Panc1 (cell line): Measurements from ENCODE around the gene SPSB1. TPM values are rescaled to one million over a fixed set of nuclear protein-coding genes. Genes with fewer than 3 reads are reported as not detected.

Source experiments
- ATAC-seq: fragments of 200-7000 bp; cut with Tn5 transposase; 2 replicates; pipeline ENCODE4 v1.9.1; 2020; ENCODE audit warnings: mild to moderate bottlenecking, moderate library complexity
- BruUV-seq: library from RNA; stranded (reverse); fragments of 400-500 nt; replicated peaks from 2 replicates; lab custom pipeline; 2021; lab: Mats Ljungman, UMichigan
- CTCF ChIA-PET: fragments of 300-600 bp; sonication (Branson Sonifier 250); formaldehyde crosslinking; loops from one replicate; lab custom pipeline; 2022; ENCODE audit warnings: antibody characterized with exemption; lab: Charles Lee
- POLR2A ChIA-PET: fragments of 300-600 bp; sonication (Branson Sonifier 250); formaldehyde crosslinking; loops from one replicate; lab custom pipeline; 2022; ENCODE audit warnings: antibody characterized with exemption; lab: Charles Lee
- DNase-seq: peaks from one replicate; pipeline ENCODE4 v3.0.0-alpha.2; 2010; ENCODE audit warnings: low read depth, low spot score
- H3K27ac ChIP-seq: 2 replicates; pipeline ENCODE4 v1.5.1; 2011; ENCODE audit warnings: mild to moderate bottlenecking, low read length, inconsistent platforms
- H3K27me3 ChIP-seq: fragments of 200-500 bp; sonication (Bioruptor generic); 2 replicates; pipeline ENCODE4 v1.6.0; 2014; ENCODE audit warnings: low read length, inconsistent platforms; ENCODE audit not compliant: control insufficient read depth, insufficient read depth
- H3K36me3 ChIP-seq: fragments of 200-500 bp; sonication (Bioruptor generic); 2 replicates; pipeline ENCODE4 v1.5.1; 2014; ENCODE audit warnings: inconsistent platforms, mild to moderate bottlenecking, low read length, moderate library complexity; ENCODE audit not compliant: control insufficient read depth, insufficient read depth
- H3K4me1 ChIP-seq: 2 replicates; pipeline ENCODE4 v1.5.1; 2011; ENCODE audit warnings: inconsistent platforms, mild to moderate bottlenecking, low read length, moderate library complexity; ENCODE audit not compliant: control insufficient read depth, insufficient read depth
- H3K4me3 ChIP-seq, 2 experiments: 2 replicates each; pipeline ENCODE4 v1.5.1; 2011 to 2012; ENCODE audit warnings: low read depth in 2 of 2, low read length in 2 of 2, mild to moderate bottlenecking in 2 of 2, inconsistent platforms in 1 of 2, moderate library complexity in 1 of 2
- H3K9me3 ChIP-seq: fragments of 200-500 bp; sonication (Bioruptor generic); 2 replicates; pipeline ENCODE4 v1.5.1; 2014; ENCODE audit warnings: low read depth, mild to moderate bottlenecking, inconsistent platforms, low read length, moderate library complexity; ENCODE audit not compliant: control insufficient read depth, insufficient read depth
- POLR2AphosphoS5 ChIP-seq: IDR thresholded peaks from 2 replicates; pipeline ENCODE4 v1.6.1; 2012; ENCODE audit warnings: mild to moderate bottlenecking, low read depth, low read length, moderate library complexity
- SIN3A ChIP-seq: IDR thresholded peaks from 2 replicates; pipeline ENCODE4 v1.6.1; 2012; ENCODE audit warnings: low read depth, mild to moderate bottlenecking, low read length, moderate library complexity, borderline replicate concordance; ENCODE audit not compliant: insufficient read depth
- TCF7L2 ChIP-seq: IDR thresholded peaks from 2 replicates; pipeline ENCODE4 v1.6.1; 2011; ENCODE audit warnings: mild to moderate bottlenecking, low read depth, low read length, inconsistent platforms
- in situ Hi-C: cut with HindIII; loops from 2 replicates; pipeline ENCODE4 v1.10.0; 2016; ENCODE audit warnings: low sequenced_read_pairs, low pct_unique_long_range_greater_than_20kb
- intact Hi-C: fragments of 100-400 bp; cut with micrococcal nuclease; formaldehyde crosslinking; loops from one replicate; pipeline ENCODE4 v1.10.0; 2022; ENCODE audit not compliant: unreplicated experiment
- total RNA-seq: library from RNA; stranded (reverse); gene quantifications from one replicate; pipeline ENCODE4 v1.2.1, GENCODE V29; 2021; ENCODE audit not compliant: unreplicated experiment
- TF ChIP-seq, protein P1 (sequence below): fragments of 450-650 bp; IDR thresholded peaks from 2 replicates; pipeline ENCODE4 v1.5.1; 2017; ENCODE audit warnings: mild to moderate bottlenecking
- TF ChIP-seq, protein P2 (sequence below), 2 experiments: IDR thresholded peaks; 2 replicates each; pipeline ENCODE4 v1.6.1; 2011 to 2012; ENCODE audit warnings: low read depth in 2 of 2, control low read depth in 1 of 2, low read length in 1 of 2, mild to moderate bottlenecking in 1 of 2, moderate library complexity in 1 of 2; ENCODE audit not compliant: insufficient read depth in 1 of 2

SPSB1 gene
- total RNA-seq, 1 experiment from 2014 or later = 73.7 TPM

DNA sequence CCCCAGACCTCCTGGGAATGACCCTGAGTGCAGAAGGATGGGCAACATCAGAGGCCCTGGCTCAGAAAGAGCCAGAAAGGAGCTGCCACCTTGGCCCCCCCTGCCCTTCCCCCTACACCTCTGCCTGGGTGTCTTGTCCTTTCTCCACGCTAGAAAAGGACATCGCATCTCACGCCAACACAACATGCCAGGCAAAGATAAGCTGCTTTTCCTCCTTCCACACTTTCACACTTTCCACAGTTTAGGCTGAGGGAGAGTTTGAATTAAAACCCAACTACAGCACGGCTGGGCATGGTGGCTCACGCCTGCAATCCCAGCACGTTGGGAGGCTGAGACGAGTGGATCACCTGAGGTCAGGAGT lies 109.5 kb downstream of the SPSB1 start:
- TF ChIP-seq POLR2AphosphoS5 (no peak), SIN3A (0 out of 2 replicates have a peak, but pooled peaks have one; percentile 4)
- TF ChIP-seq, protein P1, sequence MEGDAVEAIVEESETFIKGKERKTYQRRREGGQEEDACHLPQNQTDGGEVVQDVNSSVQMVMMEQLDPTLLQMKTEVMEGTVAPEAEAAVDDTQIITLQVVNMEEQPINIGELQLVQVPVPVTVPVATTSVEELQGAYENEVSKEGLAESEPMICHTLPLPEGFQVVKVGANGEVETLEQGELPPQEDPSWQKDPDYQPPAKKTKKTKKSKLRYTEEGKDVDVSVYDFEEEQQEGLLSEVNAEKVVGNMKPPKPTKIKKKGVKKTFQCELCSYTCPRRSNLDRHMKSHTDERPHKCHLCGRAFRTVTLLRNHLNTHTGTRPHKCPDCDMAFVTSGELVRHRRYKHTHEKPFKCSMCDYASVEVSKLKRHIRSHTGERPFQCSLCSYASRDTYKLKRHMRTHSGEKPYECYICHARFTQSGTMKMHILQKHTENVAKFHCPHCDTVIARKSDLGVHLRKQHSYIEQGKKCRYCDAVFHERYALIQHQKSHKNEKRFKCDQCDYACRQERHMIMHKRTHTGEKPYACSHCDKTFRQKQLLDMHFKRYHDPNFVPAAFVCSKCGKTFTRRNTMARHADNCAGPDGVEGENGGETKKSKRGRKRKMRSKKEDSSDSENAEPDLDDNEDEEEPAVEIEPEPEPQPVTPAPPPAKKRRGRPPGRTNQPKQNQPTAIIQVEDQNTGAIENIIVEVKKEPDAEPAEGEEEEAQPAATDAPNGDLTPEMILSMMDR = no peak
- Histone ChIP-seq H3K36me3 (no peaks in the 10 kb centered on the region), H3K9me3 (no peaks in the 10 kb centered on the region), H3K4me3 (no peak overlapping the region), H3K27ac (peak overlapping the region; percentile 96), H3K27me3 (no peaks in the 10 kb centered on the region), H3K4me1 (peaks cover 48% of the 10 kb centered on the region)
- in situ Hi-C loops = no loop called here
- ChIA-PET POLR2A (interaction anchor here (0.7 kb wide), 2 partner anchors 17 to 331 kb away, joined by 11 to 12 read pairs; no protein-coding TSS in a partner anchor), CTCF (interaction anchor here (0.7 to 1.1 kb wide), 4 partner anchors 8 to 292 kb away, joined by 3 to 6 read pairs (median 4); no protein-coding TSS in a partner anchor)
- BruUV-seq = no TSS peak
- ATAC-seq = peak; percentile 1; the same call in 1 of the 2 replicates
- DNase-seq = no peak
- intact Hi-C loops = no loop called here

DNA sequence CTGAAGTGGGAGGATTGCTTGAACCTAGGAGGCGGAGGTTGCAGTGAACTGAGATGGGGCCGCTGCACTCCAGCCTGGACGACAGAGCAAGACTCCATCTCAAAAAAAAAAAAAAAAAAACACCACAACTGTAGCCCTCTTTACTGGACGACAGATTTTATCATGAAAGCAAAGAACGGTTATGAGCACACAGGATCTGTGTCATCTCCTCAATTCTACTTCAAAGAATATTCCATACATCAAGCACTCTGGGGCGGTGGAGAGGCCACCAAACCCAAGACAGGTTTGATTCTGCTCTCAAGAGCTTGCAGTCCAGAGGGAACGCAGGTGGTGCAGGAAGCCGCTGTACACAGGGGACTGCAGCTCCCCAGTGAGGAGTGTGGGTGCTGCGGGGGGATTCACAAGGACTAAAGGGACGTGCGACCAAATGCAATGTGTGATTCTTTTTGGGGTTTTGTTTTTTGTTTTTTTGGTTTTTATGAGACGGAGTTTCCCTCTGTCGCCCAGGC lies 110.1 kb downstream of the SPSB1 start:
- POLR2A ChIA-PET = interaction anchor here (0.7 kb wide), 2 partner anchors 17 to 331 kb away, joined by 11 to 12 read pairs; no protein-coding TSS in a partner anchor
- BruUV-seq = no TSS peak
- DNase-seq = no peak
- Histone ChIP-seq H3K27me3 (no peaks in the 10 kb centered on the region), H3K4me1 (peaks cover 48% of the 10 kb centered on the region), H3K36me3 (no peaks in the 10 kb centered on the region), H3K27ac (peak overlapping the region; percentile 96), H3K4me3 (no peak overlapping the region), H3K9me3 (no peaks in the 10 kb centered on the region)
- no peak for TF ChIP-seq POLR2AphosphoS5
- no peak for TF ChIP-seq TCF7L2
- TF ChIP-seq, protein P1 = no peak
- TF ChIP-seq, protein P2, sequence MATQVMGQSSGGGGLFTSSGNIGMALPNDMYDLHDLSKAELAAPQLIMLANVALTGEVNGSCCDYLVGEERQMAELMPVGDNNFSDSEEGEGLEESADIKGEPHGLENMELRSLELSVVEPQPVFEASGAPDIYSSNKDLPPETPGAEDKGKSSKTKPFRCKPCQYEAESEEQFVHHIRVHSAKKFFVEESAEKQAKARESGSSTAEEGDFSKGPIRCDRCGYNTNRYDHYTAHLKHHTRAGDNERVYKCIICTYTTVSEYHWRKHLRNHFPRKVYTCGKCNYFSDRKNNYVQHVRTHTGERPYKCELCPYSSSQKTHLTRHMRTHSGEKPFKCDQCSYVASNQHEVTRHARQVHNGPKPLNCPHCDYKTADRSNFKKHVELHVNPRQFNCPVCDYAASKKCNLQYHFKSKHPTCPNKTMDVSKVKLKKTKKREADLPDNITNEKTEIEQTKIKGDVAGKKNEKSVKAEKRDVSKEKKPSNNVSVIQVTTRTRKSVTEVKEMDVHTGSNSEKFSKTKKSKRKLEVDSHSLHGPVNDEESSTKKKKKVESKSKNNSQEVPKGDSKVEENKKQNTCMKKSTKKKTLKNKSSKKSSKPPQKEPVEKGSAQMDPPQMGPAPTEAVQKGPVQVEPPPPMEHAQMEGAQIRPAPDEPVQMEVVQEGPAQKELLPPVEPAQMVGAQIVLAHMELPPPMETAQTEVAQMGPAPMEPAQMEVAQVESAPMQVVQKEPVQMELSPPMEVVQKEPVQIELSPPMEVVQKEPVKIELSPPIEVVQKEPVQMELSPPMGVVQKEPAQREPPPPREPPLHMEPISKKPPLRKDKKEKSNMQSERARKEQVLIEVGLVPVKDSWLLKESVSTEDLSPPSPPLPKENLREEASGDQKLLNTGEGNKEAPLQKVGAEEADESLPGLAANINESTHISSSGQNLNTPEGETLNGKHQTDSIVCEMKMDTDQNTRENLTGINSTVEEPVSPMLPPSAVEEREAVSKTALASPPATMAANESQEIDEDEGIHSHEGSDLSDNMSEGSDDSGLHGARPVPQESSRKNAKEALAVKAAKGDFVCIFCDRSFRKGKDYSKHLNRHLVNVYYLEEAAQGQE (IDR thresholded peaks at IDR 0.05; ENCODE audit: insufficient read depth in 1 of 2, low read depth in 2 of 2, low read length in 1 of 2) = no peak
- no peak for TF ChIP-seq SIN3A
- CTCF ChIA-PET = interaction anchor here (0.7 kb wide), 3 partner anchors 8 to 158 kb away, joined by 3 to 6 read pairs (median 4); no protein-coding TSS in a partner anchor
- in situ Hi-C loops = no loop called here
- intact Hi-C loops = no loop called here
- no peak for ATAC-seq
